Measurements from ENCODE around the gene CCDC194.
"Not testable (repeated sequence)": the region's sequence is repeated elsewhere in the genome, so short reads cannot be mapped to it uniquely, and the experiment has no call there.

The CCDC194 gene

GRCh38 chr19:17365361-17365760, 28.6 kb downstream of the CCDC194 start:
- no peak for DNase-seq

- DNase-seq, result not testable (repeated sequence)
Measured at GRCh38 chr19:17363852-17364605, 30.0 kb downstream of the CCDC194 start.

- no peak for DNase-seq
Measured at GRCh38 chr19:17359905-17360800, 33.8 kb downstream of the CCDC194 start.

GRCh38 chr19:17358395-17358794, 35.6 kb downstream of the CCDC194 start:
- DNase-seq, result no peak

GRCh38 chr19:17357724-17358123, 36.3 kb downstream of the CCDC194 start:
- no peak for DNase-seq

GRCh38 chr19:17357078-17357666, 36.8 kb downstream of the CCDC194 start:
- no peak for DNase-seq

GRCh38 chr19:17353386-17353785, 40.6 kb downstream of the CCDC194 start:
- DNase-seq, result no peak

- no peak for DNase-seq
Measured at GRCh38 chr19:17352608-17353280, 41.3 kb downstream of the CCDC194 start.

- no peak for DNase-seq
Measured at GRCh38 chr19:17351815-17352435, 42.1 kb downstream of the CCDC194 start.

- no peak for DNase-seq
Measured at GRCh38 chr19:17348700-17349099, 45.3 kb downstream of the CCDC194 start.

- no peak for DNase-seq
Measured at GRCh38 chr19:17347877-17348276, 46.1 kb downstream of the CCDC194 start.

GRCh38 chr19:17347361-17347760, 46.6 kb downstream of the CCDC194 start:
- DNase-seq, result no peak

- DNase-seq, result no peak
Measured at GRCh38 chr19:17346109-17346671, 47.8 kb downstream of the CCDC194 start.

GRCh38 chr19:17341845-17342244, 52.2 kb downstream of the CCDC194 start:
- no peak for DNase-seq

GRCh38 chr19:17341386-17341785, 52.6 kb downstream of the CCDC194 start:
- DNase-seq, result no peak

- DNase-seq, result no peak
Measured at GRCh38 chr19:17340871-17341357, 53.1 kb downstream of the CCDC194 start.

Measured in NCI-H510A (cell line).